Measurements from ENCODE around the gene CSMD2. TPM values are rescaled to one million over a fixed set of nuclear protein-coding genes. Genes with fewer than 3 reads are reported as not detected.

CSMD2 gene
- total and polyA plus RNA-seq, 2 donors from 2014 or later: 0.47 TPM; not detected in 1

DNA sequence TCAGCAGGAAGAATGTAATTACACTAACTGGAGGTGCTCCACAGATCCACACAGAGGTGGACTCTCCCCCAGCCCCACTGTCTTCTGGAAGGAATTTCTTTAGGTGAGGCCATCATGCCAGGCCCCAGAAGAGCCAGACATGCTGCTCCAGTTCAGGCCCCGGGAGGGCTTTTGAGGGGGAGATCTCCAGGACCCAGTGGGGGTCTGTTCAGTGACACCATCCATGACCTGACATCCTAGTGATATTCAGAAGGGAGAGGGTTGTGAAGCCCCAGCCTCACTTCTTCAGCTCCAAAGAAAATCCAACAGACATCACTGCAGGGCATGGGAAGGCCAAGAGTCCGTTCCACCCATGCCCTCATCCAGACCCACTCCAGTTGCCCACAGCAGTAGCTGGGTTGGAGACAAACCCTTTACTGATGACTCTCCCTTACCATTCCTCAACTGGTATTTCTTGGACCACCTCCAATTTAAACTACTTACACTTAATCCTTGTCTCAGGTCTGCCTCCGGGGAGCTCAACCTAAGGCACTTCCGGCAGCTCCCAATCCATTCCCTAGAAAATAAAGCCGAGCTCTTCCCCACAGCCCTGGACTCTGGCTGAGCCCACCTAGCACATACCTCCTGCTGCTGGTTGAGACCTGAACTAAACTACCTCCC lies 39.2 kb downstream of the CSMD2 start:
- no peaks in the 10 kb centered on the region for H3K4me1 ChIP-seq (ENCODE audit: control insufficient read depth in 2 of 3, insufficient read depth in 2 of 3, low read depth in 1 of 3, low read length in 3 of 3)
- TF ChIP-seq, protein P1, sequence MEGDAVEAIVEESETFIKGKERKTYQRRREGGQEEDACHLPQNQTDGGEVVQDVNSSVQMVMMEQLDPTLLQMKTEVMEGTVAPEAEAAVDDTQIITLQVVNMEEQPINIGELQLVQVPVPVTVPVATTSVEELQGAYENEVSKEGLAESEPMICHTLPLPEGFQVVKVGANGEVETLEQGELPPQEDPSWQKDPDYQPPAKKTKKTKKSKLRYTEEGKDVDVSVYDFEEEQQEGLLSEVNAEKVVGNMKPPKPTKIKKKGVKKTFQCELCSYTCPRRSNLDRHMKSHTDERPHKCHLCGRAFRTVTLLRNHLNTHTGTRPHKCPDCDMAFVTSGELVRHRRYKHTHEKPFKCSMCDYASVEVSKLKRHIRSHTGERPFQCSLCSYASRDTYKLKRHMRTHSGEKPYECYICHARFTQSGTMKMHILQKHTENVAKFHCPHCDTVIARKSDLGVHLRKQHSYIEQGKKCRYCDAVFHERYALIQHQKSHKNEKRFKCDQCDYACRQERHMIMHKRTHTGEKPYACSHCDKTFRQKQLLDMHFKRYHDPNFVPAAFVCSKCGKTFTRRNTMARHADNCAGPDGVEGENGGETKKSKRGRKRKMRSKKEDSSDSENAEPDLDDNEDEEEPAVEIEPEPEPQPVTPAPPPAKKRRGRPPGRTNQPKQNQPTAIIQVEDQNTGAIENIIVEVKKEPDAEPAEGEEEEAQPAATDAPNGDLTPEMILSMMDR (IDR thresholded peaks at IDR 0.05; ENCODE audit: borderline replicate concordance, extremely low read depth, insufficient read depth): no peak
- no peak for DNase-seq
- H3K4me3 ChIP-seq (ENCODE audit: low read length in 3 of 3): no peak overlapping the region
- H3K9me3 ChIP-seq (ENCODE audit: control insufficient read depth in 2 of 3, insufficient read depth in 1 of 3, low read length in 3 of 3): no peaks in the 10 kb centered on the region
- H3K27ac ChIP-seq (ENCODE audit: low read depth in 2 of 2, low read length in 2 of 2): no peak overlapping the region
- no peak for FAIRE-seq
- intact Hi-C loops (cut with DNase I): no loop called here
- H3K36me3 ChIP-seq (ENCODE audit: control insufficient read depth in 2 of 3, insufficient read depth in 3 of 3, low read length in 3 of 3): no peaks in the 10 kb centered on the region
- no peaks in the 10 kb centered on the region for H3K27me3 ChIP-seq (ENCODE audit: control insufficient read depth, insufficient read depth, low read length)
- H3K9ac ChIP-seq (ENCODE audit: low read length in 3 of 3): no peak overlapping the region

DNA sequence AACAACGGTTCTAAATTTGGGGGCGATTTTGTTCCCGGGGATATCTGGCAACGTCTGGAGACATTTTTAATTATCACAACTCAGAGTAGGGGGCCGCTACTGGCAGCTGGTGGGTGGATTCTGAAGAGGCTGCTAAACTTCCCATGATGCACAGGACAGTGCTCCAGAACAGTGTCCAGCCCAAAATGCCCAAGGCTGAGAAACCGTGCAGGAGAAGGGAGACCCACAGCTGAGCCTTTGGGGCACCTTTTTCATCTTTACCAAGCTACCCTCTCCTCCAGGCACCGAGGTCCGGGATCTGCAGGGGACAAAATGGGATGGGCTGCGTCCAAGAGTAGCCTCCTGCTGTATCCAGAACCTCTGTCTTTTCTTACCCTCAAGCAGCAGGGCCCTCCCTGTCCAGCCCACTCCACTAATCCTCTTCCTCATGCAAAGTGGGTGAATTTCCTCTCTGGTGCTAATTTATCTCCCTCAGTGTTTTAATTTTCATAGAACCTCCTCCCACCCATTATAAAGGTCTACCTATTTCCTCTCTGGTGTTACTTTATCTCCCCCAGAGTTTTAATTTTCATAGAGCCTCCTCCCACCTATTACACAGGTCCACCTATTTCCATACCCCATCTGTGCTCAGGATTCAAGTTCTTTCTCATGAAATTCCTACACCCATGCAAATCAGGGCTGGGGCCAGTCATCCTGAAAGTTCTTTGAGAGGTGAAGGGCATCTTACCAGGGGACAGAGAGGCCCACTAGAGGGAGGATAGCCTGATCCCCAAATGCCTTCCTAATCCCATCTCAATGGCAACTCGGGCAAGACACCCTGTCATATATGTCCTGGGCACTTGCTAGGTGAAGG lies 42.7 kb downstream of the CSMD2 start:
- Histone ChIP-seq H3K4me1 (ENCODE audit: control insufficient read depth in 2 of 3, insufficient read depth in 2 of 3, low read depth in 1 of 3, low read length in 3 of 3) (no peaks in the 10 kb centered on the region), H3K27ac (ENCODE audit: low read depth in 2 of 2, low read length in 2 of 2) (no peak overlapping the region), H3K9ac (ENCODE audit: low read length in 3 of 3) (no peak overlapping the region), H3K36me3 (ENCODE audit: control insufficient read depth in 2 of 3, insufficient read depth in 3 of 3, low read length in 3 of 3) (no peaks in the 10 kb centered on the region), H3K9me3 (ENCODE audit: control insufficient read depth in 2 of 3, insufficient read depth in 1 of 3, low read length in 3 of 3) (no peaks in the 10 kb centered on the region), H3K4me3 (ENCODE audit: low read length in 3 of 3) (no peak overlapping the region), H3K27me3 (ENCODE audit: control insufficient read depth, insufficient read depth, low read length) (no peaks in the 10 kb centered on the region)
- intact Hi-C loops (cut with DNase I): no loop called here
- TF ChIP-seq, protein P1 (IDR thresholded peaks at IDR 0.05; ENCODE audit: borderline replicate concordance, extremely low read depth, insufficient read depth): no peak
- DNase-seq (no peak), FAIRE-seq (no peak)

DNA sequence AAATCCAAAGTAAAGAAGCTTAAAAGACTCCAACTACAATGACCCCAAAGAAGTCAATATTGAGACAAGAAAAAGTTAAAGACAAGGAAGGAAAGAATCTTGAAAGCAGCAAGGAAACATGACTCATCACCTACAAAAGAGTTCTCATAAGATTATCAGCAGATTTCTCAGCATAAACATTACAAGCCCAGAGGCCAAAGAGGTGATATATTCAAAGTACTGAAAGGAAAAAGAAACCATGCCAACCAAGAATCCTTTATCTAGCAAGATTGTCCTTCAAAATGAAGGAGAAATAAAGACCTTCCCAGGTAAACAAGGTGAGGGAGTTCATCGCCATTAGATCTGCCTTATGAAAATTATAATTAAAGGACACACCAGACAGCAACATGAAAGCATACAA lies 49.8 kb downstream of the CSMD2 start:
- Histone ChIP-seq H3K27ac (ENCODE audit: low read depth in 2 of 2, low read length in 2 of 2) (no peak overlapping the region), H3K27me3 (ENCODE audit: control insufficient read depth, insufficient read depth, low read length) (no peaks in the 10 kb centered on the region), H3K9me3 (ENCODE audit: control insufficient read depth in 2 of 3, insufficient read depth in 1 of 3, low read length in 3 of 3) (peaks cover 0 to 3% (median 0%) of the 10 kb centered on the region in 3 donors), H3K9ac (ENCODE audit: low read length in 3 of 3) (no peak overlapping the region), H3K36me3 (ENCODE audit: control insufficient read depth in 2 of 3, insufficient read depth in 3 of 3, low read length in 3 of 3) (no peaks in the 10 kb centered on the region), H3K4me3 (ENCODE audit: low read length in 3 of 3) (no peak overlapping the region), H3K4me1 (ENCODE audit: control insufficient read depth in 2 of 3, insufficient read depth in 2 of 3, low read depth in 1 of 3, low read length in 3 of 3) (no peaks in the 10 kb centered on the region)
- intact Hi-C loops (cut with DNase I): no loop called here
- DNase-seq: no peak
- TF ChIP-seq, protein P1 (IDR thresholded peaks at IDR 0.05; ENCODE audit: borderline replicate concordance, extremely low read depth, insufficient read depth): no peak
- FAIRE-seq: no peak

Measured in kidney (tissue), 14 donors.